Stomach (tissue), 9 donors: Measurements from ENCODE around the gene UBAP2. TPM values are rescaled to one million over a fixed set of nuclear protein-coding genes. Genes with fewer than 3 reads are reported as not detected.

Experiments
- DNase-seq, 2 donors: peaks; one replicate each; pipeline versions ENCODE4 v3.0.0 to v3.0.0-alpha.2; 2013 to 2019
- H3K27ac ChIP-seq, 5 donors: fragments of 200-600 bp in 4 of 5; sonication (generic) in 4 of 5; one replicate each; pipeline ENCODE4 v1.5.1; 2013 to 2019; ENCODE audit warnings: mild to moderate bottlenecking in 1 of 5, moderate library complexity in 1 of 5
- H3K27me3 ChIP-seq, 3 donors: fragments of 200-600 bp; sonication (generic); one replicate each; pipeline ENCODE4 v1.5.1; 2017 to 2019; ENCODE audit warnings: mixed run types in 1 of 3
- H3K36me3 ChIP-seq, 4 donors: fragments of 200-600 bp; sonication (generic); 1 replicate in 3 of 4; 2 replicates in 1 of 4; pipeline ENCODE4 v1.5.1; 2016 to 2019
- H3K4me1 ChIP-seq, 4 donors: fragments of 200-600 bp; sonication (generic); one replicate each; pipeline ENCODE4 v1.5.1; 2016 to 2019
- H3K4me3 ChIP-seq, 4 donors: fragments of 200-600 bp; sonication (generic) in 3 of 4; one replicate each; pipeline ENCODE4 v1.5.1; 2016 to 2019; ENCODE audit warnings: mild to moderate bottlenecking in 1 of 4
- H3K9me3 ChIP-seq, 4 donors: fragments of 200-600 bp; sonication (generic); one replicate each; pipeline ENCODE4 v1.5.1; 2016 to 2019
- EP300 ChIP-seq: sonication (generic); formaldehyde crosslinking; IDR thresholded peaks from one replicate; pipeline ENCODE4 v1.6.1; 2017; ENCODE audit warnings: antibody characterized with exemption
- POLR2A ChIP-seq, 4 donors: fragments of 450-650 bp; IDR thresholded peaks; one replicate each; pipeline ENCODE4 v1.6.1; 2016; ENCODE audit warnings: antibody characterized with exemption in 4 of 4, control low read depth in 2 of 4, mild to moderate bottlenecking in 1 of 4, moderate library complexity in 1 of 4
- POLR2AphosphoS5 ChIP-seq, 3 donors: sonication (generic); formaldehyde crosslinking; IDR thresholded peaks; one replicate each; pipeline ENCODE4 v1.6.1; 2016; ENCODE audit warnings: antibody characterized with exemption in 3 of 3
- WGBS, 5 donors: extraction: QIAGEN DNeasy Blood & Tissue Kit in 3 of 5; methylation state at CpG; one replicate each; pipeline versions ENCODE4 v1.1.5 to v1.1.7; 2013 to 2018; 5-methylcytosine and 5-hydroxymethylcytosine counted together
- intact Hi-C: fragments of 100-400 bp; cut with DNase I; formaldehyde crosslinking; loops from one replicate; pipeline ENCODE4 v1.15.1; 2023; ENCODE audit warnings: low total_unique reads
- polyA plus RNA-seq, 3 donors: library from polyadenylated mRNA; stranded (reverse); fragments of 200-250 nt; gene quantifications; one replicate each; pipeline ENCODE4 v1.2.3, GENCODE V29; 2013
- total RNA-seq, 5 donors: library from RNA; depleted of rRNA; stranded (reverse); fragments of >200 nt; gene quantifications; one replicate each; pipeline versions ENCODE4 v1.1.0 to v1.2.3, GENCODE V29; 2014 to 2016
- TF ChIP-seq, protein P1 (sequence below), 7 experiments: fragments of 450-650 bp in 4 of 7; fragments of 200-600 bp in 3 of 7; sonication (generic) in 3 of 7; IDR thresholded peaks; one replicate each; pipeline ENCODE4 v1.5.1; 2016 to 2019; ENCODE audit warnings: antibody characterized with exemption in 7 of 7, control low read depth in 2 of 7, mild to moderate bottlenecking in 1 of 7
- donor health status: healthy with polysubstance abuse.
- donor health status: Bipolar disorder and iron deficiency.
- donor health status: healthy.

UBAP2 gene
- total and polyA plus RNA-seq, 8 donors, result 7.0 to 82.9 (median 20.2) TPM

- H3K27me3 ChIP-seq, result no peaks in the 10 kb centered on the region
- no peaks in the 10 kb centered on the region for H3K36me3 ChIP-seq
- H3K4me1 ChIP-seq, result peaks cover 21 to 83% (median 49%) of the 10 kb centered on the region in 4 donors
- no peaks in the 10 kb centered on the region for H3K9me3 ChIP-seq
- 11 to 60% (median 38%) methylated on average over 1 of the region's 1 CpG for WGBS, 5 donors
- intact Hi-C loops, result no loop called here
- TF ChIP-seq EP300 (no peak), POLR2A (IDR thresholded peaks at IDR 0.05) (no peak), POLR2AphosphoS5 (IDR thresholded peaks at IDR 0.05) (no peak)
- TF ChIP-seq, protein P1, sequence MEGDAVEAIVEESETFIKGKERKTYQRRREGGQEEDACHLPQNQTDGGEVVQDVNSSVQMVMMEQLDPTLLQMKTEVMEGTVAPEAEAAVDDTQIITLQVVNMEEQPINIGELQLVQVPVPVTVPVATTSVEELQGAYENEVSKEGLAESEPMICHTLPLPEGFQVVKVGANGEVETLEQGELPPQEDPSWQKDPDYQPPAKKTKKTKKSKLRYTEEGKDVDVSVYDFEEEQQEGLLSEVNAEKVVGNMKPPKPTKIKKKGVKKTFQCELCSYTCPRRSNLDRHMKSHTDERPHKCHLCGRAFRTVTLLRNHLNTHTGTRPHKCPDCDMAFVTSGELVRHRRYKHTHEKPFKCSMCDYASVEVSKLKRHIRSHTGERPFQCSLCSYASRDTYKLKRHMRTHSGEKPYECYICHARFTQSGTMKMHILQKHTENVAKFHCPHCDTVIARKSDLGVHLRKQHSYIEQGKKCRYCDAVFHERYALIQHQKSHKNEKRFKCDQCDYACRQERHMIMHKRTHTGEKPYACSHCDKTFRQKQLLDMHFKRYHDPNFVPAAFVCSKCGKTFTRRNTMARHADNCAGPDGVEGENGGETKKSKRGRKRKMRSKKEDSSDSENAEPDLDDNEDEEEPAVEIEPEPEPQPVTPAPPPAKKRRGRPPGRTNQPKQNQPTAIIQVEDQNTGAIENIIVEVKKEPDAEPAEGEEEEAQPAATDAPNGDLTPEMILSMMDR (IDR thresholded peaks at IDR 0.05), result no peak
- H3K27ac ChIP-seq, result no peak overlapping the region
- H3K4me3 ChIP-seq, result no peak overlapping the region
- DNase-seq, result no peak
Observed at GRCh38 chr9:33881635-33882034, 167.1 kb downstream of the UBAP2 start.

GRCh38 chr9:33880211-33881089 lies 168.2 kb downstream of the UBAP2 start:
- 93 to 95% (median 95%) methylated on average over 8 of the region's 8 CpGs for WGBS, 5 donors
- H3K36me3 ChIP-seq, result no peaks in the 10 kb centered on the region
- H3K4me3 ChIP-seq, result peak overlapping the region in 1 of 4 donors; percentile 1
- DNase-seq, result no peak
- no peaks in the 10 kb centered on the region for H3K27me3 ChIP-seq
- H3K27ac ChIP-seq, result no peak overlapping the region
- H3K4me1 ChIP-seq, result peaks cover 13 to 82% (median 44%) of the 10 kb centered on the region in 4 donors
- intact Hi-C loops, result no loop called here
- TF ChIP-seq POLR2AphosphoS5 (IDR thresholded peaks at IDR 0.05), result no peak
- TF ChIP-seq, protein P1 (IDR thresholded peaks at IDR 0.05), result no peak
- no peak for TF ChIP-seq POLR2A (IDR thresholded peaks at IDR 0.05)
- no peak for TF ChIP-seq EP300
- H3K9me3 ChIP-seq, result no peaks in the 10 kb centered on the region

DNA sequence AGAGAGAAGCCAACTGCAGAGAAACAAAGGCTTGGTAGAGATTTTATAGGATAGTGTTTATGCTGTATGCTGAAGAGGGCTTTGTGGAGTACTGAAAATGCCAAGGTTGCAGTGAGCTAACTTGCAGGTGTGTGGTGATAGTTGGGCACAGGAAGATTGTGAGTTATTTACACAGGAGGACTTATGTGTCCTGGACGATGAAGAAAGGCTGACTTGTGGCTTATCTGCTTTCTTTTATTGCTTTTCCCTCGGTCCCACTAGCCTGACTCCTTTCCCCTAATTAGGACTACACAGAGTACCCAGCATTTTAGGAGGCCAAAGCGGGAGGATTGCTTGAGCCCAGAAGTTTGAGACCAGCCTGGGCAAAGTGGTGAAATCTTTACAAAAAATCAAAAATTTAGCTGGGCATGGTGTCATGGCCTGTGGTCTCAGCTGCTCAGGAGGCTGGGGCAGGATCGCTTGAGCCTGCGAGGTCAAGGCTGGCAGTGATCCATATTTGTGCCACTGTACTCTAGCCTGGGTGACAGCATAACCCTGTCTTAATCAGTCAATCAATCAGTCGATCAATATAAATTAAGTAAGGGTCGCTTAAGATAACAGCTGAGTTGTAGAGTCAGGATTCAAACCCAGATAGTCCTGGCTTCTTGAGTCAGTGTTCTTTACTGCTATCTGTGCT lies 169.9 kb downstream of the UBAP2 start:
- Histone ChIP-seq H3K4me3 (no peak overlapping the region), H3K27ac (no peak overlapping the region), H3K27me3 (no peaks in the 10 kb centered on the region), H3K36me3 (no peaks in the 10 kb centered on the region), H3K9me3 (no peaks in the 10 kb centered on the region), H3K4me1 (peaks cover 0 to 75% (median 34%) of the 10 kb centered on the region in 4 donors)
- WGBS, 5 donors, result 53 to 66% (median 60%) methylated on average over 7 of the region's 7 CpGs
- no peak for DNase-seq
- intact Hi-C loops, result no loop called here
- TF ChIP-seq, protein P1 (IDR thresholded peaks at IDR 0.05), result no peak

DNA sequence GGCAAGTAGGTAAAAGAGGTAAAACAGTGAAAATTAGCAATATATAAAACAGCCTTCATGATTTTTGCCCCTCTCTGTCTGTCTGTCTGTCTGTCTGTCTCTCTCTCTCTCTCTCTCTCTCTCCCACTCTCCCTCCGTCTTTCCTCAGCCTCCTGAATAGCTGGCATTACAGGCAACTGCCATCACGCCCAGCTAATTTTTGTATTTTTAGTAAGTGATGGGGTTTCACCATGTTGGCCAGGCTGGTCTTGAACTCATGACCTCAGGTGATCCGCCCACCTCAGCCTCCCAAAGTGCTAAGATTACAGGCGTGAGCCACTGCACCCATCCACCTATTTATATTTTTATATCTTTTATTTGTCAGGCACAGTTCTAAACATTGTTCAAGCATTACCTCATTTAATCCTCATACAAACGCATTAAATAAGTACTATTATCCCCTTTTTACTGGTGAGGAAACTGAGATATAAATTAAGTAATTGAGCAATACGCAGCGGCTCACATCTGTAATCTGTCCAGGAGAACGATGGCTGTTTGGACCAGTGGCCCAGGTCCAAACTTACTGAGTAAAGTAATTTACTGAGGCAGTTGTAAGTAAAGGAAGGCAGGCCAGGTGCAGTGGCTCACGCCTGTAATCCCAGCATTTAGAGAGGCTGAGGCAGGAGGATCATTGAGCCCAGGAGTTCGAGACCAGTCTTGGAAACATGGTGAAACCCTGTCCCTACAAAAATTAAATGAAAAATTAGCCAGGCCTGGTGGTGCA lies 170.8 kb downstream of the UBAP2 start:
- TF ChIP-seq EP300, result no peak
- TF ChIP-seq POLR2AphosphoS5 (IDR thresholded peaks at IDR 0.05), result no peak
- TF ChIP-seq, protein P1 (IDR thresholded peaks at IDR 0.05), result no peak
- no peak for TF ChIP-seq POLR2A (IDR thresholded peaks at IDR 0.05)
- Histone ChIP-seq H3K27me3 (no peaks in the 10 kb centered on the region), H3K36me3 (no peaks in the 10 kb centered on the region), H3K9me3 (no peaks in the 10 kb centered on the region), H3K27ac (no peak overlapping the region), H3K4me1 (peaks cover 0 to 74% (median 32%) of the 10 kb centered on the region in 4 donors), H3K4me3 (no peak overlapping the region)
- intact Hi-C loops, result no loop called here
- DNase-seq, result no peak
- 58 to 73% (median 67%) methylated on average over 10 of the region's 10 CpGs for WGBS, 5 donors
